Measurements from ENCODE around the gene ACVRL1. TPM values are rescaled to one million over a fixed set of nuclear protein-coding genes. Genes with fewer than 3 reads are reported as not detected.
A peak's percentile ranks its signal among the peaks of the same experiment; 100 is the strongest.

ACVRL1 gene
- total RNA-seq, 1 donor from 2014 or later = 36.9 TPM

DNA sequence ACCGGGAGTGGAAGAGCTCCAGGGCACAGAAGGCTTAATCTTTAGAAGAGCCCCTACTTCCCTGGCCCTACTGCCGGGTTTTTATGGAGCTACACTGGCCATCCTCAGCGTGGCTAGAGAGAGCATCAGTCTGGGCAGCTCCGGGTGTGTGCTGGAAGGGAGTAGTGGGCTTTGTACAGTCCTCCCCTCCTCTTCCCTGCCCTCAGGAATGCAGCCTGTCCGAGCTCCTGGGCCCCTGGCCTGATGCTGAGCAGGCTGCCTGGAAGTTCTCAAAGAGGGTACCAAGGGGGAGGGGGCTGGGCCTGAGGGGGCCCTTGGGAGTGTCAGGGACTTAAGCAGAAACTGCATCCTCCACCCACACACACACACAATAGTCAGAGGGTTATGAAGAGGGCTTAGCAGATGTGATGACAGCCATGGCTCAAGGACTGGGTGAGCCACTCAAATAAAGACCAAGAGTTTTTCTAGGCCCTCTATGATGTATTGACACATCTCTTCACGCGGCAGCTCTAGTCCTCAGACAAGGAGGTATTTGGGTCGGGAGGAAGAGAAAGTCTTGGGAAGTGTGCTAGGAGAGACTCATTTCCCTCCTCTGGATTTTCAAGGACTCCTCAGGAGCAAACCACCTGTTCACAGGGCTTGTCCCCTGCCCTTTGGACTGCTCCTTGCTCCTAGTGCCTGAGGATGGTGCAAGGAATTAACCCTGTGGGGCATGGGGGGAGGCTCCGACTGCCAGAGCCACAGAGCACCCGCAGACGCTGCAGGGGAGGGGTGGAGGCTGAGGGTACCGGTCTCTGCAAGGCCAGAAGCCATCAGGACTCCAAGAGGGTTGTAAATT, 42.3 kb upstream of the ACVRL1 start:
- H3K27me3 ChIP-seq (ENCODE audit: low read depth) = peaks cover 83% of the 10 kb centered on the region
- no peak overlapping the region for H3K27ac ChIP-seq (replicated peaks)
- H3K4me1 ChIP-seq = peaks cover 29% of the 10 kb centered on the region
- H3K9me3 ChIP-seq (replicated peaks) = no peaks in the 10 kb centered on the region
- no peak for DNase-seq
- peak overlapping the region; percentile 59 for H3K4me3 ChIP-seq
- TF ChIP-seq, protein P1, sequence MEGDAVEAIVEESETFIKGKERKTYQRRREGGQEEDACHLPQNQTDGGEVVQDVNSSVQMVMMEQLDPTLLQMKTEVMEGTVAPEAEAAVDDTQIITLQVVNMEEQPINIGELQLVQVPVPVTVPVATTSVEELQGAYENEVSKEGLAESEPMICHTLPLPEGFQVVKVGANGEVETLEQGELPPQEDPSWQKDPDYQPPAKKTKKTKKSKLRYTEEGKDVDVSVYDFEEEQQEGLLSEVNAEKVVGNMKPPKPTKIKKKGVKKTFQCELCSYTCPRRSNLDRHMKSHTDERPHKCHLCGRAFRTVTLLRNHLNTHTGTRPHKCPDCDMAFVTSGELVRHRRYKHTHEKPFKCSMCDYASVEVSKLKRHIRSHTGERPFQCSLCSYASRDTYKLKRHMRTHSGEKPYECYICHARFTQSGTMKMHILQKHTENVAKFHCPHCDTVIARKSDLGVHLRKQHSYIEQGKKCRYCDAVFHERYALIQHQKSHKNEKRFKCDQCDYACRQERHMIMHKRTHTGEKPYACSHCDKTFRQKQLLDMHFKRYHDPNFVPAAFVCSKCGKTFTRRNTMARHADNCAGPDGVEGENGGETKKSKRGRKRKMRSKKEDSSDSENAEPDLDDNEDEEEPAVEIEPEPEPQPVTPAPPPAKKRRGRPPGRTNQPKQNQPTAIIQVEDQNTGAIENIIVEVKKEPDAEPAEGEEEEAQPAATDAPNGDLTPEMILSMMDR (IDR thresholded peaks at IDR 0.05; ENCODE audit: borderline replicate concordance) = no peak
- H3K36me3 ChIP-seq = no peaks in the 10 kb centered on the region
- intact Hi-C loops (cut with micrococcal nuclease) = no loop called here

DNA sequence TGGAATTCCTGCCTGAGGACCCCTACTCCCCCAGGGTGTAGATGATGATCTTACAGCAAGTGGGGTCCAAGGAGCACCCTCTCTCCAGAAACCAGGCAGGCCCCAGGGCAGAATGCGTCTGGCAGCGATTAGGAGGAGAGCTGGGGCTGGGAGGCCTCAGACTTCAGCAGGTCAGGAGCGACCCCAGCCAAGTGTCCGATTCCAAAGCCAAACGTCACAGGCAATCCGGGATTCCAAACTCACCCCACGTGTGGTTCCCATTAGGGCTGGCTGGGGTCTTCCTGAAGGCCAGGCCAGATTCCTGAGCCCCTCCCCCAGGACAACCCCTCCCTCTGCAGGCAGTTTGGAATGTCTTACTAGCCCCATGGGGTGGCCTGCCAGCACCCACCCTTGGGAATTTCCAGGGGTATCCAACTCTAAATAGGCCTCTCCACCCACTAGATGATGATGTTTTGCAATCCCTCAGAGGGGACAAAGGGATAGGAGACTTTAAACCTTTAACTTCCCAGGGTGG, 41.5 kb upstream of the ACVRL1 start:
- peaks cover 29% of the 10 kb centered on the region for H3K4me1 ChIP-seq
- H3K27me3 ChIP-seq (ENCODE audit: low read depth) = peaks cover 85% of the 10 kb centered on the region
- no peak for DNase-seq
- intact Hi-C loops (cut with micrococcal nuclease) = no loop called here
- no peak overlapping the region for H3K27ac ChIP-seq (replicated peaks)
- H3K9me3 ChIP-seq (replicated peaks) = no peaks in the 10 kb centered on the region
- H3K4me3 ChIP-seq = no peak overlapping the region
- TF ChIP-seq, protein P1 (IDR thresholded peaks at IDR 0.05; ENCODE audit: borderline replicate concordance) = no peak
- no peaks in the 10 kb centered on the region for H3K36me3 ChIP-seq

DNA sequence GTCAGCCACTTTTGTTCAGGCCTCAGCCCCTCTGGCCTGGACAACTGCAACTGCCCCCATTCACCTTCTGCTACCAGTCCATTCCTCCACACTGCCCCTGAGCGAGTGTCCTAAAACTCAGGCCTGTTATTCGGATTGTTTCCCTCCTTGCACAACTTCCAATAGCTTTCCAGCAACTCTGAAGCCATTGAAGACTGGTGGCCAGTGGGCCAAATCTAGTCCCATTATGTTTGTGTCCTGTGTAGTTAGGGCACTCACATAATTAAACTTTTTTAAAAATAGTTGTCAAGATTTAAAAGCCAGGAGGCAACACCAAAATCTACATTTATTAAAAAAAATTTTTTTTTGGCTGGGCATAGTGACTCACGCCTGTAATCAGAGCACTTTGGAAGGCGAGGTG, 41.0 kb upstream of the ACVRL1 start:
- intact Hi-C loops (cut with micrococcal nuclease) = no loop called here
- no peaks in the 10 kb centered on the region for H3K9me3 ChIP-seq (replicated peaks)
- peaks cover 29% of the 10 kb centered on the region for H3K4me1 ChIP-seq

DNA sequence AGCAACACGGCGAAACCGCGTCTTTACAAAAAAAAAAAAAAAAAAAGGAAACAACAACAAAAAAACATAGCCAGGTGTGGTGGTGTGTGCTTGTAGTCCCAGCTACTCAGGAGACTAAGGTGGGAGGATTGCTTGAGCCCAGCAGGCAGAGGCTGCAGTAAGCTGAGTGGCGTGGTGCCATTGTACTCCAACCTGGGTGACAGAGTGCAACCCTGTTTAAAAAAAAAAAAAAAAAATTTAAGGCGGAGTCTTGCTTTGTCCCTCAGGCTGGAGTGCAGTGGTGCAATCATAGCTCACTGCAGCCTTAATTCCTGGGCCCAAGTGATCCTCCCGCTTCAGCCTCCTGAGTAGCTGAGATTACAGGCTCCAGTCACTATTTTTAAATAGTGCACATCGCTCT, 40.5 kb upstream of the ACVRL1 start:
- no peak overlapping the region for H3K27ac ChIP-seq (replicated peaks)
- H3K4me3 ChIP-seq = no peak overlapping the region
- intact Hi-C loops (cut with micrococcal nuclease) = no loop called here
- no peak for DNase-seq
- H3K27me3 ChIP-seq (ENCODE audit: low read depth) = peaks cover 83% of the 10 kb centered on the region
- H3K4me1 ChIP-seq = peaks cover 29% of the 10 kb centered on the region
- H3K36me3 ChIP-seq = no peaks in the 10 kb centered on the region
- TF ChIP-seq, protein P1 (IDR thresholded peaks at IDR 0.05; ENCODE audit: borderline replicate concordance) = no peak
- no peaks in the 10 kb centered on the region for H3K9me3 ChIP-seq (replicated peaks)

More for the DNA sequence above, 41.0 kb upstream of the ACVRL1 start:
- peaks cover 82% of the 10 kb centered on the region for H3K27me3 ChIP-seq (ENCODE audit: low read depth)
- no peak overlapping the region for H3K4me3 ChIP-seq
- TF ChIP-seq, protein P1 (IDR thresholded peaks at IDR 0.05; ENCODE audit: borderline replicate concordance) = no peak
- no peak for DNase-seq
- no peak overlapping the region for H3K27ac ChIP-seq (replicated peaks)
- H3K36me3 ChIP-seq = no peaks in the 10 kb centered on the region

DNA sequence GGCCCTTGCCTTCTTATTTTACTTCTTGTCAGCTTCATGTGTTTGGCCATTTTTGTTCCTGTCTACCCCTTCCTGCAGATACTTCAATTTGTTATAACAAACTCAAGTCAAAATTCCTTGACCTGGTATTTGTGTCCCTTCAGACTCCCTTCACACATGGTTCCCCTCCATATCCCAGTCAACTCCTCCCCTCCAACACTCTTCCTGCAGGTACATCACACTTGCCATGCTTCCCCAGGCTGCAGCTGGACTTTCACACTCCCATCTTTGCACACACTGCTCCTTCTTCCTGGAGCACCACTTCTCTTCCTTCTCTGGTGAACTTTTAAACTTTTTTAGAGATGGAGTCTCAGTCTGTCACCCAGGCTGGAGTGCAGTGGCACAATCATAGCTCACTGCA, 39.9 kb upstream of the ACVRL1 start:
- TF ChIP-seq, protein P1 (IDR thresholded peaks at IDR 0.05; ENCODE audit: borderline replicate concordance) = no peak
- peaks cover 77% of the 10 kb centered on the region for H3K27me3 ChIP-seq (ENCODE audit: low read depth)

More for the DNA sequence above, 39.9 kb upstream of the ACVRL1 start:
- Histone ChIP-seq H3K9me3 (replicated peaks) (no peaks in the 10 kb centered on the region), H3K4me3 (no peak overlapping the region), H3K4me1 (peaks cover 29% of the 10 kb centered on the region), H3K27ac (replicated peaks) (no peak overlapping the region), H3K36me3 (no peaks in the 10 kb centered on the region)
- DNase-seq = no peak
- intact Hi-C loops (cut with micrococcal nuclease) = no loop called here

Data from left ventricle myocardium inferior (tissue), 1 donor.